ENCODE data around the gene LHPP.
"Not testable (repeated sequence)": the region's sequence is repeated elsewhere in the genome, so short reads cannot be mapped to it uniquely, and the experiment has no call there.

LHPP gene

DNA sequence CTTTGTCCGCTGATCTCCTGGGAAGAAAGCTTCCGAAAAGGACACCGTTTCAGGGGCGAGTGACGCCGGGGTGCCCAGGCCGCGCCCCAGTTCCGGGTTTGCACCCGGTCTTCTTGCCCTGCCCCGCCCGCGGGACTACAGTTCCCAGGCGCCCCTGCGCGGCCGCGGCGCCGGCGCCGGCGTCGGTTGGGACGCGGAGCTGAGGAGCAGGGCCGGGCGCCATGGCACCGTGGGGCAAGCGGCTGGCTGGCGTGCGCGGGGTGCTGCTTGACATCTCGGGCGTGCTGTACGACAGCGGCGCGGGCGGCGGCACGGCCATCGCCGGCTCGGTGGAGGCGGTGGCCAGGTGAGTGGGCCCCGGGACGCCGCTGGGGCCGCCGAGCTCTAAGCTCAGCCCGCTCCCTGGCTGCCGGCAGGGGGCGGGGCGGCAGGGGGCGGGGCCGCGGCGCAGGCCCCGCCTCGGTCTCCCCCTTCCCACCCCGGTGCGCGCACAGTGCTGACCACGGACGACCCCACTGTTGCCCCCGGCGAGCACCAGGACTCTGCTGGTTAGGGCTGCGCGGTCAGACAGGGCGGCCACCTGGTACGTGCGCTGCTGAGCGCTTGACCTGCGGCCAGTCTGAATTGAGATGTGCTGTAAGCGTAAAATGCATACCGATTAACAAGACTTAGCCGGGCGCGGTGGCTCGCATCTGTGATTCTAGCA is at the start of gene LHPP:
Gene LHPP (plus strand): TSS at position 182 of the 706 bp plus-strand sequence. CDS start 40 bp downstream, at position 222.
- DNase-seq: peak; percentile 34 to 53

GRCh38 chr10:124414076-124414475 is 47.5 kb upstream of the LHPP start:
- no peak for DNase-seq

DNA sequence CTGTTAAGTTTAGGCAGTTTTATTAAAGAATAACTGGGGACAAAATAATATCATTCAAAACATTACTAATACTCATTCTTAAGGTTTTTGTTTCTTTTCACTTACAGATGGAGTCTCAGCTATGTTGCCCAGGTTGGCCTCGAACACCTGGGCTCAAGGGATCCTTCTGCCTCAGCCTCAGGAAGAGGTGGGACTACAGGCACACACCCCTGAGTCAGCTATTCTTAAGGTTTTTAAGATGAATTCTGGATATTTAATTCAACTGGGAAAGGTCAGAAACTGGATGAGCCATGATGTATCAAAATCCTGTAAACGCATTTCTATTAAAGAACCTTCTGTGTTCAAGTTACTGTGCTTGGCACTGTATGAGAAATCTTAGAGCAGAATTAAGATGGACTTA is 46.4 kb upstream of the LHPP start:
- DNase-seq: no peak

DNA sequence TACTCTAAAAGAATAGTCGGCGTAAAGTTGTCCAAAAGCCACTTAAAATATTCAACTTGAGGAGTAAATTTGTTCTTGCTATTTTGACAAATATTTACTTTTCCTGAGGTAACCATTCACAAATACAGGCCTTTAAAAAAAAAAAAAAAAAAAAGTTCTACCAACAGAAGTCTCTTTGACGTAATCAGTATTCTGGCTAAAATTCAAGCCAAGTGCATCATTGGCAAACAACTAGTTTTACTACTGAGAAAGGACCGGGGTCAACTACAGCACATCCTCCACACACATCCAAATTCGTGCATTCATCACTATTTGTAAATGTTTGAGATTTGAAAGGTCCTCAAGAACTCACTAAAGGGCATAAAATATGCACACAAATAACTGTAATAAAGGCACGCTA is 44.9 kb upstream of the LHPP start:
- no peak for DNase-seq

DNA sequence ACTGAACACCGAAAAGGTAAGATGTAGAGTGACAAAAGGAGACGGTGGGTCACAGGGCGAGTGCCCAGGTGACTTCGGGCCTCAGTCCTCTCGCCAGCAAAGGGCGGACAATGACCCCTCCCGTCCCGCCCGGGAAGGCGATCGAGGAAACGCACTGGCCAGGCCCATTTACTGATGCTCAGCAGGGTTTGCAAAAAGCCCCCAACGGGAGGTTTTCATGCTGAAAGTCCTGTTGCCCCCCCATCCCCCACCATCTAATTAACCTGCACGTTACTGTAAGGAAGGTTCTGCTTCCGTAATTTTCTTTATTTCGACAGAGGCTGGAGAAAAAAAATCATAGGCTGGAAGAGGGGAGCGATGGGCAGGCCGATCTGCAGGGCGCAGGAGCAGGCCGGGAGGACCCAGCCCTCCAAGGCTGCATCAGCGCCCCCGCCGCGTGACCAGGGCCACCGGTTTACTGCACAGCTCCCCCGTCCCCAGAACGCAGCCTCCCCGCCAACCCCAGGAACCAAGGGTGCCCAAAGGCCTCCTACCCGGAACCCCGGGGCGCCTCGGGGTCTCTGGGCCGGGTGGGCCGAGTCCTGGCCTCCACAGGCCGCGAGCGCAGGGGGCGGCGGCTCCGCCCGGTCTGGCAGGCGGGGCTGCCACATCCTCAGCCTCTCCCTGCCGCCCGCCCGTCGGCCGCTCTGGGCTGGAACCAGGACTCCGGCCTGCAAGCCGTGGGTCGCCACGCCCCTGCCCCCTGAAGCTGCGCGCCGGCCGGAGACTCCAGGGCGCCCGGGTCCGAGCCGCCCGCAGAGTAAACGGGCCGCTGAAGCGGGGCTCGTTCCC is 43.5 kb upstream of the LHPP start:
- DNase-seq: no peak

GRCh38 chr10:124418726-124419501 is 42.7 kb upstream of the LHPP start, which contains the start of gene OAT:
OAT (minus strand) TSS chr10:124418923; CDS start chr10:124412171, 6,752 bp downstream.
- DNase-seq: peak; percentile 89 to 91

- DNase-seq: no peak
Observed at GRCh38 chr10:124419635-124420034, 42.0 kb upstream of the LHPP start.

GRCh38 chr10:124420254-124420653 is 41.4 kb upstream of the LHPP start:
- no peak for DNase-seq

DNA sequence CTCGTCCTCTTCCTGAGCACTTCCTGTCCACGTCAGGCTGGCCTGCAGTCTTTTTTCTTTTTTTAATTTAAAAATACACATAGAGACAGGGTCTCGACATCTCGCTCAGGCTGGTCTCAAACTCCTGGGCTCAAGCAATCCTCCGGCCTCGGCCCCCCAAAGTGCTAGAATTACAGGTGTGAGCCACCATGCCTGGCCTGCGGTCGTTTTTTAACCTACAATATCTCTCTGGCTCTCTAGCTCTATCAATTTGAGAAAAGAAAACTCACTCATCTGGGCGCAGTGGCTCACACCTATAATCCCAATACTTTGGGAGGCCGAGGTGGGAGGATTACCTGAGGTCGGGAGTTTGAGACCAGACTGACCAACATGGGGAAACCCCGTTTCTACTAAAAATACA is 38.9 kb upstream of the LHPP start:
- DNase-seq: no peak

DNA sequence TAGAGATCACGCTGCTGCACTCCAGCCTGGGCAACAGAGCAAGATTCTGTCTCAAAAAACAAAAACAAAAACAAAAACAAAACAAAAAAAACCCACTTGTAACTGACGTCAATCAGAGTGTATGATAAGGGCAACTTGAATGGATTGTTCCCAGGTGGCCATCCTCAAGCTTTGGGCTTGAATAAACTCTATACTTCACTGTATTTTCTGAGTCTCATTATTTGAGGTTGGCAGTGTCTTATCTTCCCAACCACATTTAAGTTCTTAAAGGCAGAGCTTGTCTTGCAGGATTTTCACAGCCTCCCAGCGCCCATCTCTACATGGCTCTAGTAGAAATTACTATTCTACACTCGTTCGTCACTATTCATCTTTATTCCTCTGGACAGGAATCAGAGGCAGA is 37.8 kb upstream of the LHPP start:
- no peak for DNase-seq

GRCh38 chr10:124425227-124425962 is 36.2 kb upstream of the LHPP start:
- DNase-seq: no peak

GRCh38 chr10:124428207-124428777 is 33.3 kb upstream of the LHPP start:
- DNase-seq: no peak

GRCh38 chr10:124429576-124429975 is 32.0 kb upstream of the LHPP start:
- DNase-seq: no peak

- no peak for DNase-seq
Observed at GRCh38 chr10:124430077-124430476, 31.5 kb upstream of the LHPP start.

GRCh38 chr10:124433461-124433860 is 28.2 kb upstream of the LHPP start:
- no peak for DNase-seq

DNA sequence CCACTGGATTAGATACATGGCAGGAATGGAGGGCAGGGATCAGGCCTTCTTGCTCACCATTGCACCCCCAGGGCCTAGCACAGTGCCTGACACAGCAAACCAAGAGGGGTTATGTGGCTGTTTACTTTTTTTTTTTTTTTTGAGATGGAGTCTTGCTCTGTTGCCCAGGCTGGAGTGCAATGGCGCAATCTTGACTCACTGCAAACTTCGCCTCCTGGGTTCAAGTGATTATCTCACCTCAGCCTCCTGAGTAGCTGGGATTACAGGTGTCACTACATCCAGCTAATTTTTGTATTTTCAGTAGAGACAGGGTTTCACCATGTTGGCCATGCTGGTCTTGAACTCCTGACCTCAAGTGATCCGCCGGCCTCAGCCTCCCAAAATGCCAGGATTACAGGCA is 25.9 kb upstream of the LHPP start:
- not testable (repeated sequence) for DNase-seq

- no peak for DNase-seq
Observed at GRCh38 chr10:124436191-124436638, 25.4 kb upstream of the LHPP start.

DNA sequence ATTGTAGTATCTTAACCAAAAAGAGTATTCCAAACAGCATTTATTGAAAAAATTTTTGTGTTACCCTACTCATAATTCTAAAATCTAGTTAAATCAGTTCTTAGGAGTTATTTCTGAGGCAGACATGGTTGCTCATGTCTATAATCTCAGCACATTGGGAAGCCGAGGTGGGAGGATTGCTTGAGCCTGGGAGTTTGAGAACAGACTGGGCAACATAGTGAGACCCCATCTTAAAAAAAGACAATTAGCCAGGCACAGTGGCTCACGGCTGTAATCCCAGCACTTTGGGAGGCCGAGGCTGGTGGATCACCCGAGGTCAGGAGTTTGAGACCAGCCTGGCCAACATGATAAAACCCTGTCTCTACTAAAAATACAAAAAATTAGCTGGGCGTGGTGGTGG is 19.9 kb upstream of the LHPP start:
- not testable (repeated sequence) for DNase-seq

GRCh38 chr10:124446830-124447750 is 14.5 kb upstream of the LHPP start:
- no peak for DNase-seq

- DNase-seq: no peak
Observed at GRCh38 chr10:124447751-124448466, 13.7 kb upstream of the LHPP start.
